ENCODE measurements around the gene POU2AF1. TPM values are rescaled to one million over a fixed set of nuclear protein-coding genes. Genes with fewer than 3 reads are reported as not detected.
A peak's percentile ranks its signal among the peaks of the same experiment; 100 is the strongest.

Gene POU2AF1
- total and polyA plus RNA-seq, 2 of the 13 experiments (the other 11 are each of a cell fraction or from before 2014, with no cell fraction given): 1.9 to 3.6 TPM

DNA sequence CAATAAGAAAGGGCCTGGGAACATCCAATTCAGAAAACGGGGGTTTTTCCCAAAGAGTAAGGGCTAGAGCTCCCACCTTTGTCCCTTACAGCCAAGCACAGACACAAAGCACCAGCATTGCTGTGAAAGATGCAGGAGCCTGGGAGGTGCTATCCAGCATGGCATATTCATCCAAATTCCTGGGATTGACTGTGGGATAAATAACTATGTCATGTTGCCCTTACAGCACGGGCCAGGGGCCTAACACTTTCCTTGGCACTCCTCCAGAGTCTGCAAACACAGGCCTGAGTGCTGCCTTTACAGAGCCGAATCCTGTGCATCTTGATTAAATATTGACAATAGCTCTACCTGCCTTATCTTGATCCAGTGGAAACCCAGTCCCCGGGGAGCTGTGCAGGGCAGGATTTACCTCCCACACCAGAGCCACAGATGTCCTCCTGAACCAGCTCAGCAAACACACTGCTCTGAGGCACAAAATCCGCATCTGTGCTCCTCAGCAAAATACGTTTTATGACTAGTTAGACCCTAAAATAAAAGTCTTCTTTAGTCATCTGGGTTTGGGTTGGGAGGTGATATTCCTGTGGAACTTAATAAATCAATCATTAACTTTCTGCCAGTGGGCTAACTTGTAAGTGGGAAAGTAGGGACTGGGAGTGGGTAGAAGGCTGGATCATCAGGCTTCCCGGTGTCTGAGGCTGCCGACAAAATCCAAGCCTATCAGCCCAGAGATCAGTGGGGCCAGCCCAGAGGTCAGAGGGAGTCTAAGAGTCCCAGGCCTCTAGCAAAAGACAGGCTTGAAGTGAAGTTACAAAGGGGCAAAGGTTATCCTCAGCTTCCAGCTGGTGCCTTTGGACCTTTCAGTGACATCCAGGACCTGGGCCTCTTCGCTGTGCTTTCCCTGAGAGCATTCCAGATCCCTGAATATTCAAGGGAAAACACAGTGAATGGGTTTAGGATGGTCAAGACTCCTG, 44.3 kb downstream of the POU2AF1 start (continued):
- TF ChIP-seq, protein P1, sequence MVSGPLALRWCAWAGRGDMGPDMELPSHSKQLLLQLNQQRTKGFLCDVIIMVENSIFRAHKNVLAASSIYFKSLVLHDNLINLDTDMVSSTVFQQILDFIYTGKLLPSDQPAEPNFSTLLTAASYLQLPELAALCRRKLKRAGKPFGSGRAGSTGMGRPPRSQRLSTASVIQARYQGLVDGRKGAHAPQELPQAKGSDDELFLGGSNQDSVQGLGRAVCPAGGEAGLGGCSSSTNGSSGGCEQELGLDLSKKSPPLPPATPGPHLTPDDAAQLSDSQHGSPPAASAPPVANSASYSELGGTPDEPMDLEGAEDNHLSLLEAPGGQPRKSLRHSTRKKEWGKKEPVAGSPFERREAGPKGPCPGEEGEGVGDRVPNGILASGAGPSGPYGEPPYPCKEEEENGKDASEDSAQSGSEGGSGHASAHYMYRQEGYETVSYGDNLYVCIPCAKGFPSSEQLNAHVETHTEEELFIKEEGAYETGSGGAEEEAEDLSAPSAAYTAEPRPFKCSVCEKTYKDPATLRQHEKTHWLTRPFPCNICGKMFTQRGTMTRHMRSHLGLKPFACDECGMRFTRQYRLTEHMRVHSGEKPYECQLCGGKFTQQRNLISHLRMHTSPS (CRISPR knock-in tag; IDR thresholded peaks at IDR 0.05; ENCODE audit: low read depth): peak; percentile 61; the same call in 1 of the 2 replicates
- TF ChIP-seq NR2F1 (CRISPR knock-in tag; IDR thresholded peaks at IDR 0.05): peak; percentile 89 to 93
- peak; percentile 89 for TF ChIP-seq RARA (CRISPR knock-in tag; IDR thresholded peaks at IDR 0.05)
- TF ChIP-seq, protein P2, sequence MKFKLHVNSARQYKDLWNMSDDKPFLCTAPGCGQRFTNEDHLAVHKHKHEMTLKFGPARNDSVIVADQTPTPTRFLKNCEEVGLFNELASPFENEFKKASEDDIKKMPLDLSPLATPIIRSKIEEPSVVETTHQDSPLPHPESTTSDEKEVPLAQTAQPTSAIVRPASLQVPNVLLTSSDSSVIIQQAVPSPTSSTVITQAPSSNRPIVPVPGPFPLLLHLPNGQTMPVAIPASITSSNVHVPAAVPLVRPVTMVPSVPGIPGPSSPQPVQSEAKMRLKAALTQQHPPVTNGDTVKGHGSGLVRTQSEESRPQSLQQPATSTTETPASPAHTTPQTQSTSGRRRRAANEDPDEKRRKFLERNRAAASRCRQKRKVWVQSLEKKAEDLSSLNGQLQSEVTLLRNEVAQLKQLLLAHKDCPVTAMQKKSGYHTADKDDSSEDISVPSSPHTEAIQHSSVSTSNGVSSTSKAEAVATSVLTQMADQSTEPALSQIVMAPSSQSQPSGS (CRISPR knock-in tag; IDR thresholded peaks at IDR 0.05): peak; percentile 70
- TF ChIP-seq U2AF1 (optimal IDR thresholded peaks at IDR 0.05; ENCODE audit: low read depth, low read length): peak; percentile 91
- TF ChIP-seq FOXA3 (CRISPR knock-in tag; IDR thresholded peaks at IDR 0.05): peak; percentile 97
- TF ChIP-seq SNAI1 (CRISPR knock-in tag; IDR thresholded peaks at IDR 0.05; ENCODE audit: borderline replicate concordance): peak; percentile 81; the same call in 1 of the 2 replicates
- TF ChIP-seq ADNP (CRISPR knock-in tag; IDR thresholded peaks at IDR 0.05): peak; percentile 21; the same call in 1 of the 2 replicates
- peak; percentile 73; the same call in 1 of the 2 replicates for TF ChIP-seq ERF (CRISPR knock-in tag; IDR thresholded peaks at IDR 0.05)
- peak; percentile 18 for TF ChIP-seq ZNF629 (CRISPR knock-in tag; conservative IDR thresholded peaks at IDR 0.05)
- no peak for TF ChIP-seq TCF12 (IDR thresholded peaks at IDR 0.05)
- peak; percentile 86 for TF ChIP-seq TCF12 (CRISPR knock-in tag; IDR thresholded peaks at IDR 0.05)
- peak; percentile 13; the same call in 1 of the 2 replicates for TF ChIP-seq ZBTB21 (CRISPR knock-in tag; IDR thresholded peaks at IDR 0.05)
- peak; percentile 45 for TF ChIP-seq YY1 (IDR thresholded peaks at IDR 0.05; ENCODE audit: insufficient read depth, insufficient replicate concordance, low read depth, low read length)
- TF ChIP-seq THAP11 (CRISPR knock-in tag; IDR thresholded peaks at IDR 0.05): peak; percentile 30; the same call in 1 of the 2 replicates
- TF ChIP-seq, protein P3, sequence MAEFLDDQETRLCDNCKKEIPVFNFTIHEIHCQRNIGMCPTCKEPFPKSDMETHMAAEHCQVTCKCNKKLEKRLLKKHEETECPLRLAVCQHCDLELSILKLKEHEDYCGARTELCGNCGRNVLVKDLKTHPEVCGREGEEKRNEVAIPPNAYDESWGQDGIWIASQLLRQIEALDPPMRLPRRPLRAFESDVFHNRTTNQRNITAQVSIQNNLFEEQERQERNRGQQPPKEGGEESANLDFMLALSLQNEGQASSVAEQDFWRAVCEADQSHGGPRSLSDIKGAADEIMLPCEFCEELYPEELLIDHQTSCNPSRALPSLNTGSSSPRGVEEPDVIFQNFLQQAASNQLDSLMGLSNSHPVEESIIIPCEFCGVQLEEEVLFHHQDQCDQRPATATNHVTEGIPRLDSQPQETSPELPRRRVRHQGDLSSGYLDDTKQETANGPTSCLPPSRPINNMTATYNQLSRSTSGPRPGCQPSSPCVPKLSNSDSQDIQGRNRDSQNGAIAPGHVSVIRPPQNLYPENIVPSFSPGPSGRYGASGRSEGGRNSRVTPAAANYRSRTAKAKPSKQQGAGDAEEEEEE (CRISPR knock-in tag; IDR thresholded peaks at IDR 0.05; ENCODE audit: borderline replicate concordance): no peak; the same call in 1 of the 2 replicates
- TF ChIP-seq SP2 (CRISPR knock-in tag; IDR thresholded peaks at IDR 0.05): no peak
- peak; percentile 78 for TF ChIP-seq SKI (IDR thresholded peaks at IDR 0.05; ENCODE audit: partially characterized antibody)
- TF ChIP-seq NPAS2 (CRISPR knock-in tag; IDR thresholded peaks at IDR 0.05; ENCODE audit: borderline replicate concordance): no peak
- peak; percentile 45; the same call in 1 of the 2 replicates for TF ChIP-seq PHF8 (CRISPR knock-in tag; IDR thresholded peaks at IDR 0.05)
- TF ChIP-seq HOXA9 (CRISPR knock-in tag; IDR thresholded peaks at IDR 0.05; ENCODE audit: borderline replicate concordance): no peak
- no peak for TF ChIP-seq ZNF7 (CRISPR knock-in tag; IDR thresholded peaks at IDR 0.05)
- no peak for TF ChIP-seq ZNF451 (CRISPR knock-in tag; IDR thresholded peaks at IDR 0.05)
- TF ChIP-seq GLI4 (CRISPR knock-in tag; IDR thresholded peaks at IDR 0.05; ENCODE audit: borderline replicate concordance): peak; percentile 62; the same call in 1 of the 2 replicates
